Right ventricle myocardium inferior (tissue), 1 donor: Measurements from ENCODE around the gene NOL4L. TPM values are rescaled to one million over a fixed set of nuclear protein-coding genes. Genes with fewer than 3 reads are reported as not detected.

ENCODE experiments used
- ATAC-seq: fragments of 200-7000 bp; cut with Tn5 transposase; one replicate; pipeline ENCODE4 v1.9.1; 2020; ENCODE audit warnings: mild to moderate bottlenecking, moderate library complexity
- DNase-seq: peaks from one replicate; pipeline ENCODE4 v3.0.0; 2021; ENCODE audit errors: missing footprints
- intact Hi-C: fragments of 100-400 bp; cut with DNase I; formaldehyde crosslinking; loops from one replicate; pipeline ENCODE4 v1.11.0; 2022
- total RNA-seq: library from RNA; stranded (reverse); fragmentation: NEBNext Ultra II Directional; extraction: Animal tissue kit (Norgen Biotek cat#: 25700); gene quantifications from one replicate; pipeline ENCODE4 v1.2.1, GENCODE V29; 2021
- donor health status: DM: no; HTN: yes; CAD: no; lungs with severe emphysema.

NOL4L gene
- total RNA-seq, 1 donor from 2014 or later, result 4.3 TPM

- intact Hi-C loops, result loop anchor here (2.0 to 5.0 kb wide), 2 partner anchors 125 to 146 kb away; partner anchors contain the start of gene ASXL1
- peak; percentile 81 for DNase-seq
- peak; percentile 36 for ATAC-seq
These were observed 101.5 kb downstream of the NOL4L start for GRCh38 chr20:32483351-32484224.

GRCh38 chr20:32482442-32483261, 102.5 kb downstream of the NOL4L start:
- intact Hi-C loops, result loop anchor here (2.0 to 5.0 kb wide), 2 partner anchors 124 to 145 kb away; partner anchors contain the start of gene ASXL1
- ATAC-seq, result peak; percentile 27

GRCh38 chr20:32482143-32482441, 103.0 kb downstream of the NOL4L start:
- no peak for DNase-seq
- no peak for ATAC-seq
- intact Hi-C loops, result loop anchor here (2.0 to 5.0 kb wide), 2 partner anchors 123 to 145 kb away; partner anchors contain the start of gene ASXL1

More at GRCh38 chr20:32482442-32483261, 102.5 kb downstream of the NOL4L start:
- DNase-seq, result peak; percentile 87

- DNase-seq (peak; percentile 62), ATAC-seq (peak; percentile 25)
- intact Hi-C loops, result loop anchor here (2.0 to 5.0 kb wide), 2 partner anchors 123 to 144 kb away; partner anchors contain the start of gene ASXL1
These were observed 103.6 kb downstream of the NOL4L start for GRCh38 chr20:32481311-32482142.

- intact Hi-C loops, result loop anchor here (5.0 kb wide), 1 partner anchor 143 kb away; no protein-coding TSS in a partner anchor
- ATAC-seq (no peak), DNase-seq (peak; percentile 34)
These were observed 104.5 kb downstream of the NOL4L start for GRCh38 chr20:32480371-32481241.

GRCh38 chr20:32479697-32480171, 105.4 kb downstream of the NOL4L start:
- DNase-seq, result peak; percentile 14
- intact Hi-C loops, result loop anchor here (5.0 kb wide), 1 partner anchor 142 kb away; no protein-coding TSS in a partner anchor
- no peak for ATAC-seq

- intact Hi-C loops, result no loop called here
- ATAC-seq (no peak), DNase-seq (no peak)
These were observed 106.1 kb downstream of the NOL4L start for GRCh38 chr20:32479012-32479411.

- intact Hi-C loops, result no loop called here
- ATAC-seq (no peak), DNase-seq (peak; percentile 27)
These were observed 106.6 kb downstream of the NOL4L start for GRCh38 chr20:32478576-32478975.

- DNase-seq (peak; percentile 47), ATAC-seq (no peak)
- intact Hi-C loops, result no loop called here
These were observed 107.3 kb downstream of the NOL4L start for GRCh38 chr20:32477594-32478512.

GRCh38 chr20:32476684-32477593, 108.2 kb downstream of the NOL4L start:
- ATAC-seq, result no peak
- DNase-seq, result peak; percentile 42
- intact Hi-C loops, result no loop called here

- intact Hi-C loops, result no loop called here
- peak; percentile 94 for ATAC-seq
These were observed 109.9 kb downstream of the NOL4L start for GRCh38 chr20:32474967-32475811.

GRCh38 chr20:32474717-32474966, 110.5 kb downstream of the NOL4L start:
- DNase-seq, result no peak
- ATAC-seq, result no peak
- intact Hi-C loops, result no loop called here

More at GRCh38 chr20:32474967-32475811, 109.9 kb downstream of the NOL4L start:
- peak; percentile 94 for DNase-seq

GRCh38 chr20:32474009-32474716, 111.0 kb downstream of the NOL4L start:
- intact Hi-C loops, result no loop called here
- DNase-seq (peak; percentile 68), ATAC-seq (no peak)
